ENCODE measurements around the gene NADSYN1.
"Not testable (repeated sequence)": the region's sequence is repeated elsewhere in the genome, so short reads cannot be mapped to it uniquely, and the experiment has no call there.

NADSYN1 gene

DNA sequence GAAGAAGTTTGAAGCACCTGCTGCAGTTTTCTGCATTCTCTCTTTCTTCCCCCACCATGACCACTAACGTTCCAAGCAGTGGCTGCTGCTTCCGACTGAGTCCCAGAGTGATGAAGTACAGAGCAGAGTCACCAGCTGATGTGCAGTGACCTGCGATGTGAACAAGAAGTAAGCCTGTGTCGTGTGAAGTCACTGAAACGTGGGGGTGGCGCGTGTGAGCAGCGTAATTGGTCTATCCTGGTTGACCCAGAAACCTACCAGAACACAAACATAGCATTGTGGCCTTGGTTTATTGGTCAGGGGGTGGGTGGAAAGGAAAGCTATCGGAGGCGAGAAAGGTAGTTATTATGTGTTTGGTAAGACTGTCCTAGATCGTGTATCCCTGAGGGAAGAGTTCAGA lies 77.6 kb downstream of the NADSYN1 start:
- no peak for DNase-seq

DNA sequence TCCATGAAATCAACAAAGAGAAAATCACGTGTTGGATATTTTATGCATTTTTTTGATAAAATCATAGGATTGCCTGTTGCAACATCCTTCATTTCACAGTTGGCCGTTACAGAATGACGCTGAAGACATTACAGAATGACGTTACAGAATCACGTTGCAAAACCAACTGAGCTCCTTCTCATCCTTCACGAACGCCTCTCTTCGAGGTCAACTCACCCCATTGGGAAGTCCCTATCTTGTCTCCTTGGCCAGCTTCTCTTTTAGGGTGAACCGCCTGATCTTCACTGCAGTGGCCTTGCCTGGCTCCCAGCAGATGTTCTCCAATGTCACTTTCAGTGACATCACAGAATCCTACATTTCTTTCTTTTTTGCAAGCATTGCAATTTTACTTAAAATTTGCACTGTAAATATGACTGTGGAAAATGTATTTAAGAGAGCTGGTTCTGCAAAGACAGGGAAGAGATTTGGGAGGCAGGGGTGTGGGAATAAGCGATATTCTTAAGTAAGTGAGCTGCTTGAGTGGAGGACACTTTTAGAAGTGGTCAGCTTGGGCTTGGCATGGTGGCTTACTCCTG lies 79.1 kb downstream of the NADSYN1 start:
- no peak for DNase-seq

DNA sequence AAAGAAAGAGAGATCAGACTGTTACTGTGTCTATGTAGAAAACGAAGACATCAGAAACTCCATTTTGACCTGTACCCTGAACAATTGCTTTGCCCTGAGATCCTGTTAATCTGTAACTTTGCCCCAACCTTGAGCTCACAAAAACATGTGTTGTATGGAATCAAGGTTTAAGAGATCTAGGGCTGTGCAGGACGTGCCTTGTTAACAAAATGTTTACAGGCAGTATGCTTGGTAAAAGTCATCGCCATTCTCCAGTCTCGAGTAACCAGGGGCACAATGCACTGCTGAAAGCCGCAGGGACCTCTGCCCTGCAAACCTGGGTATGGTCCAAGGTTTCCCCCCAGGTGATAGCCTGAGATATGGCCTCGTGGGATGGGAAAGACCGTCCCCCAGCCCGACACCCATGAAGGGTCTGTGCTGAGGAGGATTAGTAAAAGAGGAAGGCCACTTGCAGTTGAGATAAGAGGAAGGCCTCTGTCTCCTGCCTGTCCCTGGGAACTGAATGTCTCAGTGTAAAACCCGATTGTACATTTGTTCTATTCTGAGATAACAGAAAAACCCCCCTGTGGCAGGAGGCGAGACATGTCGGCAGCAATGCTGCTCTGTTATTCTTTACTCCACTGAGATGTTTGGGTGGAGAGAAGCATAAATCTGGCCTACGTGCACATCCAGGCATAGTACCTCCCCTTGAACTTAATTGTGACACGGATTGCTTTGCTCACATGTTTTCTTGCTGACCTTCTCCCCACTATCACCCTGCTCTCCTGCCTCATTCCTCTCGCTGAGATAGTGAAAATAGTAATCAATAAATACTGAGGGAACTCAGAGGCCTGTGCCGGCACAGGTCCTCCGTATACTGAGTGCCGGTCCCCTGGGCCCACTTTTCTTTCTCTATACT lies 82.0 kb downstream of the NADSYN1 start:
- not testable (repeated sequence) for DNase-seq

DNA sequence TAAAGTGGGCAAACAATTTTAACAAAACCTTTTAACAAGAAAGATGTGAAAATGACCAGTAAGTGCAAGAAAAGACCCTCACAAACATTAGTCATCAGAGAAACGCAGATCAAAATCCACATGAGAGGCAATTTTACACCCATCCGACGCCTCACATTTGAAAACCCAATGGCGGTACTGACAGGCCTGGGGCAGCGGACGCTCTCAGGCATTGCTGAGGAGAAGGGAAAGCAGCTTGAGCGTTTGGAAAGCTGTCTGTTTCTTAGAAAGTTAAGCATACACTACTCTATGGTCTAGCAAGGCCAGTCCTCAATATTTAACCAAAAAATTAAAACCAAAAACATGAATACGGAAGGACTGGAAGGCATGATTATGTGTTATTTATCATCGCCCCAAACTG lies 82.8 kb downstream of the NADSYN1 start:
- DNase-seq: no peak

GRCh38 chr11:71537537-71537936 lies 84.5 kb downstream of the NADSYN1 start:
- DNase-seq: no peak

- not testable (repeated sequence) for DNase-seq
Observed at GRCh38 chr11:71537977-71538665, 85.1 kb downstream of the NADSYN1 start, which contains the start of gene KRTAP5-8. Gene KRTAP5-8 (plus strand): TSS chr11:71538025. CDS start chr11:71538056, 31 bp downstream.

- no peak for DNase-seq
Observed at GRCh38 chr11:71538666-71538990, 85.6 kb downstream of the NADSYN1 start.

- DNase-seq: no peak
Observed at GRCh38 chr11:71539017-71539416, 86.0 kb downstream of the NADSYN1 start.

DNA sequence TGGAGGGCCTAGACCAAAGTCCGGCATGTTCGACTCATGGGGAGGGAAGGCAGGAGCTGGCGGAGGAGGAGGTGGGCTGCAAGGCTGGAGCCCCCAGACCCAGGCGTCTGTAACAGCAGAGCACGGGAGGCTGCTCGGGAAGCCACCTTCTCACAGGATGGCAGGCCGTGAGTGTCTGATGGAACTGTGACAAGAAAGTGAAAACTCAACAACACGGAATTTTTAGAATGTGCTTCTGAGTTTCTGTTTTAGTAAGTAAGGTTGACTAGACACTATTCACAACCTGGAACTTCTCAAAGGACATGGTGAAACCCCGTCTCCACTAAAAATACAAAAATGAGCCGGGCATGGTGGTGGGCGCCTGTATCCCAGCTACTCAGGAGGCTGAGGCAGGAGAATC lies 87.0 kb downstream of the NADSYN1 start:
- DNase-seq: not testable (repeated sequence)

GRCh38 chr11:71540521-71541304 lies 87.7 kb downstream of the NADSYN1 start:
- DNase-seq: not testable (repeated sequence)

GRCh38 chr11:71542382-71542781 lies 89.4 kb downstream of the NADSYN1 start:
- DNase-seq: no peak

DNA sequence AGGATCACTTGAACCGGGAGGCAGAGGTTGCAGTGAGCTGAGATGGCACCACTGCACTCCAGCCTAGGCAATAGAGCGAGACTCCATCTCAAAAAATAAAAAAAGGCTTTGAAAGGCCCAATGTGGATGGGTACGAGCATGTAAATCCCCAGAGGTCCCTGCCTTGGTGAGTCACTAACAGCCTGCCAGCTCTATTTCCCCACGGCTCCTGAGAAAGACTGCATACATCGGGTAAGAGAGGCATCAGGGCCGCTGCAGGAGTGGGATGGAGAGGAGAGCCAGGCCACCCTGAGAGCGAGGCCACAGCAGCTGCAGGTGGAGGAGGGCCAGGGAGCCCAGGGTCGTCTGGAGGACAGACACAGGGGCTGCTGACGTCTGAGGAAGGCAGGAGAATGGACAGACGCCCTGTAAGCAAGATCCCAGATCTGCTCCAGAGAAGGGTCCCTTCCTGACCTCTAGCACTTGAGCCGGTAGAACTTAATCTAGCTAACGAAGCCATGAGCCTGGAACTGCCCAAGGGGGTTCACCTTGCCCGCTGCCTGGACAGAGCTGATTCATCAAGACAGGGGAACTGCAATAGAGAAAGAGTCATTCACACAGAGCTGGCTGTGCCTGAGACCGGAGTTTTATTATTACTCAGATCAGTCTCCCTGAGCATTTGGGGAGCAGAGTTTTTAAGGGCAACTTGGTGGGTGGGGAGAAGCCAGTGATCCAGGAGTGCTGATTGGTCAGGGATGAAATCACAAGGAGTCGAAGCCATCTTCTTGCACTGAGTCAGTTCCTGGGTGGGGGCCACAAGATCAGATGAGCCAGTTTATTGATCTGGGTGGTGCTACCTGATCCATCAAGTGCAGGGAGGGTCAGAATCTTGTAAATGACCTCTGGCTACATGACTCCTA lies 90.1 kb downstream of the NADSYN1 start:
- no peak for DNase-seq

- DNase-seq: no peak
Observed at GRCh38 chr11:71543866-71544265, 90.9 kb downstream of the NADSYN1 start.

DNA sequence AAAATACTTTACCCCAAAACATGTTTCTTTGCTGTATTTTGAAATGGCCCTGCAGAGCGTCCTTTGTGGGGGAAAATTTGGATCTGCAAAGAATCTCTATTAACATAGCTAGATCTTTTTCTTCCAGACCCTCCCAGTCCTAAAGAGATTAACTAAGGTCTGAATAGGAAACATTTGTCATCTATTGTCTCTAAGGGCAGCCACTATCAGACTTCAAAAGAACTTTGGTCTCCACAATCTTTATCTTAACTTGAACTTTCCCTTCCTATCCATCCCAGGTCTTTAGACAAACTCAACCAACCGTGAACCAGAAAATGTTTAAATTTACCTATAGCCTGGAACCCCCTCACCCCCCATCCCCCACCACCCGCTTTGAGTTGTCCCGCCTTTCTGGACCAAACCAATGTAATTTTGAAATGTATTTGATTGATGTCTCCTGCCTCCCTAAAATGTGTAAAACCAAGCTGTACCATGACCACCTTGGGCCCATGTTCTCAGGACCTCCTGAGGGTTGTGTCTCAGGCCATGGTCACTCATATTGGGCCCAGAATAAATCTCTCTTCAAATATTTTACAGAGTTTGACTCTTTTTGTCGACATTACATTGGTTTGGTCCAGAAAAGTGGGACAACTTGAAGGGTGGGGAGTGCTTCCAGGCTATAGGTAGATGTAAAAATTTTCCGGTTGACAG lies 91.7 kb downstream of the NADSYN1 start:
- no peak for DNase-seq

- DNase-seq: no peak
Observed at GRCh38 chr11:71545405-71545966, 92.5 kb downstream of the NADSYN1 start.

DNA sequence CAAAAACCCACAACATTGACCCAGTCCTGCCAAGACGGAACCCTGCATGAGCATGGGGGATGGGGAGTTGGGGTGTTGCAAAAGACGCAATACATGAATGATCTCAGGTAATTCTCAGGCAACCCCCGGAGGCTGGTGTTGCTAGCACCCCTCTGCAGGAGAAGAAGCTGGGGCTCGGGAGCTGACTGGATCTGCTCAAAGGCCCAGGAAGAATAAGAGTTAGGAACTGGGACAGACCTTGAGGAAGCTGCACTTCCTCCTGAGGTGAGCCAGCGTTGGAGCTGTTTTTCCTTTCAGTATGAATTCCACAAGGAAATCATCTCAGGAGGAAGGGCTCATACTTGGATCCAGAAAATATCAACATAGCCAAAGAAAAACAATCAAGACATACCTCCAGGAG lies 95.1 kb downstream of the NADSYN1 start, which contains the start of gene KRTAP5-9:
TSS of gene KRTAP5-9 (plus strand) at position 301 of the 400 bp plus-strand sequence. CDS start 238 bp downstream, outside the sequence.
- no peak for DNase-seq

GRCh38 chr11:71548716-71549151 lies 95.7 kb downstream of the NADSYN1 start:
- no peak for DNase-seq

Measured in CD4-positive, alpha-beta T cell treated with Interleukin-6 for 4 hours (primary cell).